Keratinocyte (primary cell): ENCODE results near the gene CD44. TPM values are rescaled to one million over a fixed set of nuclear protein-coding genes. Genes with fewer than 3 reads are reported as not detected.

Experiments
- DNase-seq: peaks from one replicate; pipeline ENCODE4 v3.0.0-alpha.2; 2011; ENCODE audit warnings: low read depth, missing footprints, low spot score
- FAIRE-seq: peaks from 2 replicates; lab custom pipeline; 2011; peaks lifted over from hg19 to GRCh38; lab: Jason Lieb, UNC
- H2AFZ ChIP-seq: 2 replicates; pipeline ENCODE4 v1.6.0; 2012; ENCODE audit warnings: low read length, control low read depth, inconsistent platforms; ENCODE audit not compliant: control insufficient read depth
- H3K27ac ChIP-seq: 2 replicates; pipeline ENCODE4 v1.5.1; 2011; ENCODE audit warnings: low read length; ENCODE audit not compliant: control insufficient read depth, insufficient read depth
- H3K27me3 ChIP-seq: 3 replicates; pipeline ENCODE4 v1.6.0; 2011; ENCODE audit warnings: low read length; ENCODE audit not compliant: control insufficient read depth, insufficient read depth; ENCODE audit errors: extremely low read depth
- H3K36me3 ChIP-seq, 2 experiments: 2 replicates in 1 of 2; 3 replicates in 1 of 2; pipeline ENCODE4 v1.5.1; 2011; ENCODE audit warnings: low read length in 2 of 2, mild to moderate bottlenecking in 1 of 2; ENCODE audit not compliant: control insufficient read depth in 2 of 2, insufficient read depth in 2 of 2; ENCODE audit errors: extremely low read depth in 1 of 2
- H3K4me1 ChIP-seq: 3 replicates; pipeline ENCODE4 v1.5.1; 2011; ENCODE audit warnings: low read length; ENCODE audit not compliant: control insufficient read depth, insufficient read depth; ENCODE audit errors: extremely low read depth
- H3K4me2 ChIP-seq: 3 replicates; pipeline ENCODE4 v1.6.0; 2011; ENCODE audit warnings: low read depth, low read length; ENCODE audit not compliant: control insufficient read depth, insufficient read depth; ENCODE audit errors: extremely low read depth
- H3K4me3 ChIP-seq, 3 experiments: fragments of 200-600 bp in 1 of 3; sonication (generic) in 1 of 3; 2 replicates in 2 of 3; 3 replicates in 1 of 3; pipeline ENCODE4 v1.5.1; 2011 to 2016; ENCODE audit warnings: low read length in 3 of 3, mild to moderate bottlenecking in 3 of 3, control low read depth in 2 of 3, inconsistent platforms in 1 of 3, low read depth in 1 of 3, mixed read lengths in 1 of 3, mixed run types in 1 of 3, moderate library complexity in 1 of 3; ENCODE audit not compliant: control insufficient read depth in 2 of 3, insufficient read depth in 2 of 3; ENCODE audit errors: extremely low read depth in 1 of 3
- H3K79me2 ChIP-seq: 2 replicates; pipeline ENCODE4 v1.6.0; 2012; ENCODE audit warnings: low read length; ENCODE audit not compliant: control insufficient read depth, insufficient read depth
- H3K9ac ChIP-seq: 3 replicates; pipeline ENCODE4 v1.6.0; 2011; ENCODE audit warnings: low read length; ENCODE audit not compliant: control insufficient read depth, insufficient read depth; ENCODE audit errors: extremely low read depth
- H3K9me1 ChIP-seq: 3 replicates; pipeline ENCODE4 v1.6.0; 2011; ENCODE audit warnings: low read length; ENCODE audit not compliant: control insufficient read depth, insufficient read depth; ENCODE audit errors: extremely low read depth
- H3K9me3 ChIP-seq: 2 replicates; pipeline ENCODE4 v1.5.1; 2012; ENCODE audit warnings: low read depth, low read length; ENCODE audit not compliant: control insufficient read depth
- H4K20me1 ChIP-seq: 3 replicates; pipeline ENCODE4 v1.6.0; 2011; ENCODE audit warnings: low read length; ENCODE audit not compliant: control insufficient read depth, insufficient read depth; ENCODE audit errors: extremely low read depth
- CTCF ChIP-seq, 3 experiments: IDR thresholded peaks in 1 of 3; conservative IDR thresholded peaks in 1 of 3; optimal IDR thresholded peaks in 1 of 3; 2 replicates in 2 of 3; 3 replicates in 1 of 3; pipeline versions ENCODE3 to v1.5.1; 2011; ENCODE audit warnings: low read length in 3 of 3, mild to moderate bottlenecking in 3 of 3, moderate library complexity in 2 of 3, control low read depth in 1 of 3, inconsistent platforms in 1 of 3; ENCODE audit not compliant: insufficient read depth in 2 of 3; ENCODE audit errors: extremely low read depth in 1 of 3
- EZH2 ChIP-seq: IDR thresholded peaks from one replicate; pipeline ENCODE4 v1.6.1; 2012; ENCODE audit warnings: inconsistent platforms, mild to moderate bottlenecking, low read length, moderate library complexity
- dilution Hi-C: fragments of 300-500 bp; cut with MboI; formaldehyde crosslinking; loops from one replicate; pipeline ENCODE4 v1.7.0; 2020; ENCODE audit warnings: low sequenced_read_pairs; ENCODE audit not compliant: extremely low pct_ligation_motif_present
- polyA plus RNA-seq, 5 experiments: library from polyadenylated mRNA; depleted of rRNA in 3 of 5; stranded (reverse) in 3 of 5; stranded (forward) in 1 of 5; unstranded in 1 of 5; fragments of >200 nt; gene quantifications; 1 replicate in 1 of 5; 2 replicates in 3 of 5; 3 replicates in 1 of 5; pipeline versions ENCODE4 v1.2.1 to v1.2.3, GENCODE V29; 2011 to 2012; ENCODE audit warnings: missing spikeins in 2 of 5, low read depth in 1 of 5, low replicate concordance in 1 of 5

Gene CD44
- polyA plus RNA-seq, 1 donor (not counting 4 experiments of a cell fraction or from before 2014, with no cell fraction given): 2,038 TPM

DNA sequence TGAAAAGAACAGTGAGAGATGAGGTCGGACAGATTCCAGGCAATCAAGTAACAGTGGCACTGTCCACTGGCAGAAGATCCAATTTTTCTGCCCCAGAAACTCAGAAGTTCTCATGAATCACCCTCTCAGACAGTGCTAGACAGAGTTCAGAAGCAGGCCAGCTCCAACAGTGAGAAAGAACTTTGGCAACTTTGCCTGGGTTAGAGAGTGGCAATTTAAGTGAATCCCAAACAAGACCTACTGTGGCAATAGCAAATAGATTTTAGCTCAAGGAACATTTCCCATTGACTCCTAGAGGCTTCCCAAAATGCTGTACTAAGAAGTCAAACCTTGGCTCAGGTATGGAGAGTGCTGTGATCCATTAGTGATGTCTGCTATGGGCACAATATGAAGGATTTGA lies 12.3 kb downstream of the CD44 start:
- H3K79me2 ChIP-seq: peaks cover 98% of the 10 kb centered on the region
- no peak for TF ChIP-seq CTCF (optimal IDR thresholded peaks at IDR 0.05 in 1 of 3, IDR thresholded peaks at IDR 0.05 in 1 of 3, conservative IDR thresholded peaks at IDR 0.05 in 1 of 3; ENCODE audit: extremely low read depth in 1 of 3, insufficient read depth in 2 of 3, low read length in 3 of 3)
- TF ChIP-seq EZH2: no peak
- dilution Hi-C loops: no loop called here
- no peak overlapping the region for H3K4me2 ChIP-seq
- H4K20me1 ChIP-seq: peaks cover 54% of the 10 kb centered on the region
- DNase-seq (no peak), FAIRE-seq (no peak)
- H2AFZ ChIP-seq: no peak overlapping the region
- H3K9me3 ChIP-seq: no peaks in the 10 kb centered on the region
- no peaks in the 10 kb centered on the region for H3K27me3 ChIP-seq
- peaks cover 5% of the 10 kb centered on the region for H3K9me1 ChIP-seq
- no peak overlapping the region for H3K4me3 ChIP-seq
- H3K9ac ChIP-seq: no peak overlapping the region
- peaks cover 68% of the 10 kb centered on the region for H3K4me1 ChIP-seq
- H3K27ac ChIP-seq: peak overlapping the region; percentile 6
- peaks cover 30 to 55% of the 10 kb centered on the region in 2 experiments for H3K36me3 ChIP-seq

DNA sequence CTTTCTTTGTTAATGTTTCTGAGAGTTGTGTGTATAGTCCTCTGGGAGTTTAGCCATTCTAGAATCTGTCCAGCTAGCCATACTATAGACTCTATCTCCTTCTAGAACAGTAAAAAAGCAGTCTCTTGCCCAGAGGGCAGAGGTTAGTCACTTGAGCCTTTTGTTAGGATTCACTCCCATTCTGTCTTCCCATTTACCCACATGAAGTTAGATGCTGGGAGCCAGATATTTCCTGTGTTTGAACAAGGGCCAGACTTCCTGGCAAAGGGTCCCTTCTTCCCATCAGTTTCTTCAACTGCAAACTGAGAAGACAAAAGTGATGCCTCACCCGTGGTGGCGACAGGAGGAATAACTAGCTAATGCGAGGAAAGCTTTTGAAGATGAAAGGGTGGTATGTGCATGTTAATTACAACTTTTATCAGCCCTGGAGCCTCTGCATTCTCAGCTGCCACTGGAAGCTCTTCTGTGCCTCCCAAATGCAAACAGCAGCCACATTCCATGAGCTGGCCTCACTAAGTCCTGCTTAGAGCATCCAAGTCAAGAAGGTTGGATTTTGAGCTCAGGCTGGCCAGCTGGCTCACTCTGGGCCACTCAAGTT lies 12.8 kb downstream of the CD44 start:
- dilution Hi-C loops: no loop called here
- Histone ChIP-seq H3K36me3 (peaks cover 30 to 55% of the 10 kb centered on the region in 2 experiments), H3K4me2 (no peak overlapping the region), H4K20me1 (peaks cover 53% of the 10 kb centered on the region), H3K9ac (no peak overlapping the region), H3K9me3 (no peaks in the 10 kb centered on the region), H3K79me2 (peaks cover 98% of the 10 kb centered on the region), H3K27ac (peak overlapping the region; percentile 6), H3K9me1 (peaks cover 5% of the 10 kb centered on the region), H2AFZ (no peak overlapping the region), H3K27me3 (no peaks in the 10 kb centered on the region), H3K4me3 (no peak overlapping the region), H3K4me1 (peaks cover 68% of the 10 kb centered on the region)
- DNase-seq (no peak), FAIRE-seq (peak; percentile 26)
- TF ChIP-seq CTCF (optimal IDR thresholded peaks at IDR 0.05 in 1 of 3, IDR thresholded peaks at IDR 0.05 in 1 of 3, conservative IDR thresholded peaks at IDR 0.05 in 1 of 3; ENCODE audit: extremely low read depth in 1 of 3, insufficient read depth in 2 of 3, low read length in 3 of 3): no peak
